Suppressor macrophage treated with lipopolysaccharide for 4 hours (primary cell): Measurements from ENCODE around the gene ENAM.
A peak's percentile ranks its signal among the peaks of the same experiment; 100 is the strongest.
"Not testable (repeated sequence)": the region's sequence is repeated elsewhere in the genome, so short reads cannot be mapped to it uniquely, and the experiment has no call there.

ENCODE experiments used
- DNase-seq: peaks from one replicate; pipeline ENCODE4 v3.0.0-alpha.2; 2020

Gene ENAM

GRCh38 chr4:70680934-70681333 is 52.4 kb downstream of the ENAM start:
- no peak for DNase-seq

- DNase-seq = no peak
These were observed 53.2 kb downstream of the ENAM start for GRCh38 chr4:70681704-70682103.

GRCh38 chr4:70682142-70682541 is 53.6 kb downstream of the ENAM start:
- not testable (repeated sequence) for DNase-seq

- no peak for DNase-seq
These were observed 58.8 kb downstream of the ENAM start for GRCh38 chr4:70687392-70687791.

GRCh38 chr4:70687821-70688794 is 59.6 kb downstream of the ENAM start, which contains the start of gene UTP3:
Gene UTP3, plus strand, starts transcription at chr4:70688532. Its CDS starts 146 bp downstream, at chr4:70688678.
- peak; percentile 98 for DNase-seq

GRCh38 chr4:70688795-70689231 is 60.3 kb downstream of the ENAM start:
- DNase-seq = no peak

- peak; percentile 59 for DNase-seq
These were observed 63.1 kb downstream of the ENAM start for GRCh38 chr4:70691661-70692060.

- not testable (repeated sequence) for DNase-seq
These were observed 66.1 kb downstream of the ENAM start for GRCh38 chr4:70694633-70695032.
